ENCODE measurements around the gene ITPKB.
"Not testable (repeated sequence)": the region's sequence is repeated elsewhere in the genome, so short reads cannot be mapped to it uniquely, and the experiment has no call there.

ITPKB gene

DNA sequence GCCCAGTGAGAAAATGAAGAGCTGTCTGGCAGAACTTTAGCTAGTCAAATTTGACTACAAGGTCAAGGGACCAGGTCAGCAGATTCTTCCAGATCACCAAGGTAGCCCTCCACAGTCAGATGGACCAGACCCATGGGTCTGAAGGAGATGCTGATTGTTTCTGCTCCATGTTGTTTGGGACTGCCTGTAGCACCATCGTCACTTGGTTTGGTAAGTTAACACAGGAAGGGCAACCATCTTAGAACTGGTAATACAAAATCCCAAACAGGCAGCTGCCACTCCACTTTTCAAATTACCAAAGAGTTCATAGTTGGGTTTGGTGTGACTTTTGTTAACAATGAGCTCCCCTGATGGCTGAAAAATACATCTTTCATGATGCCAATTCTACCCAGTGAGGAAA is 9.0 kb downstream of the ITPKB start:
- no peak for DNase-seq

DNA sequence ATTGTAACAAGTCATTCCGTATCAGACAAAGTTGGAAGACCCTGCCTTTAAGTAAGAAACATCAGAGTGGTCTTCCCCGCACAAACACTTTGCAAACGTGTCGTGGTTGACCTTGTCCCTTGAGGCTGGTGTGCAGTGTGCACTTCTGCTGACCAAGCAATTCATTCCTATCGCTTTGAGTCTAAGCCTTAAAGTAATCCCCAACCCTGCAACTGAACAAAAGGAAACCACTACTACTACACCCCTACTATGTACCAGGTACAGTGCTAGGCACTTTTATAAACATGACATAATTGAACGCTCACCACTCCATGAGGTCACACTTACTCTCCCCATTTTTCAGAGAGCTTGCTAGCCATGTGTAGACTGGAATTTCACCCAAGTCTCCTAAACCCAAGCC is 10.6 kb downstream of the ITPKB start:
- no peak for DNase-seq

DNA sequence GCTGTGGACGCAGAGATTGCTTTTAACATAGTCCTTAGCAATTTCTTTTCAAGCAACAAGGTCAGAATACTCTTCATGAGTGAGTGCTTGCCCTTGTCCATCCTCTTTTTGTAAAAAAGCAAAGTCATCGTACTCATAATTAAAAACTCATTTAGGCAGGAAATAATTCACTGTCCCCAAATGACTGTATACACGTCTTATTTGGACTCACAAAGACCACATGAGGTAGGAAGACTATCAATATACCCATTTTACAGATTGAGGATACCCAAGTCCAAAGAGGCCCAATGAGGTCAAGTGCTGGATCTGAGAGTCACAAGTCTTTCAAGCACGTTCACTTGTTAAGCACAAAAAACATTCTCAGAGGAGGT is 13.2 kb downstream of the ITPKB start:
- no peak for DNase-seq

DNA sequence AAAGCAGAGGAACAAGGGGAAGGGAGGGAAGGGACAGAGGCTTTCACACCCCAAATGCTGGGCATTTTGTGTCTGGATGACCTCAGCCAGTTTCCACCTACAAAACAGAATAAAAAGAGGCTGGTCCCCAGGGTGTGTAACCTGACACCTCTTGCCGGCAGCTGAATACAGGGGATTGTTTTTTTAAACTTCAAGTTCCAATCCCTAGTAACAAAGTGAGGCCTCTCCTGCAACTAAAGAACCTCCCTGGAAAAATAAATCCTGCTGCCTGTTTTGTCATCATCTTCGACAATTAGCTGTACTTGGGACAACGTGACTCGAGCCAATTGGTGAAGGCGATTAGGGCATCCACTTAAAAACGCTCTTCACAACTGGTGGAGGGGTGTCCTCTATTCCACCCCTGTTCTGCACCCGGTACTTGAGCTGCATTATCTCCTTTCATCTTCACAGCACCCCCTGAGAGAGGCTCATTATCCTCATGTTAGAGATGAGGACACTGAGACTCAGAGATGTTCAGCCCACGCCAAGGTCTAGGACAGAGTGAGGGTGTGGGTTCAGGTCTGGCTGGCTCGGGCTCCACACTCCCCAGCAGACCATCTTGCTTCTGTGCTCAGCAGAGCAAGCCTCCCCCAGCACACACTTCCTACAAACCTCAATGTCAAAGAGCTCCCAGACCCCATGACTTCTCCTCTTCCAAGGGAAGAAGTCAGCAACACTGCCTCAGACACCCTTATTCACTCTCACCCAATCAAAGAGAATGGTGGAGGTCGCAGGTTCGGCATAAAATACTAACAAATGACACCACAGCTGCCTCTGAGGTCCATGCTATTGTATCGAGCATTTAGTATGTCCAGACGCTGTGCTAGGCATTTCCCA is 15.2 kb downstream of the ITPKB start:
- no peak for DNase-seq

DNA sequence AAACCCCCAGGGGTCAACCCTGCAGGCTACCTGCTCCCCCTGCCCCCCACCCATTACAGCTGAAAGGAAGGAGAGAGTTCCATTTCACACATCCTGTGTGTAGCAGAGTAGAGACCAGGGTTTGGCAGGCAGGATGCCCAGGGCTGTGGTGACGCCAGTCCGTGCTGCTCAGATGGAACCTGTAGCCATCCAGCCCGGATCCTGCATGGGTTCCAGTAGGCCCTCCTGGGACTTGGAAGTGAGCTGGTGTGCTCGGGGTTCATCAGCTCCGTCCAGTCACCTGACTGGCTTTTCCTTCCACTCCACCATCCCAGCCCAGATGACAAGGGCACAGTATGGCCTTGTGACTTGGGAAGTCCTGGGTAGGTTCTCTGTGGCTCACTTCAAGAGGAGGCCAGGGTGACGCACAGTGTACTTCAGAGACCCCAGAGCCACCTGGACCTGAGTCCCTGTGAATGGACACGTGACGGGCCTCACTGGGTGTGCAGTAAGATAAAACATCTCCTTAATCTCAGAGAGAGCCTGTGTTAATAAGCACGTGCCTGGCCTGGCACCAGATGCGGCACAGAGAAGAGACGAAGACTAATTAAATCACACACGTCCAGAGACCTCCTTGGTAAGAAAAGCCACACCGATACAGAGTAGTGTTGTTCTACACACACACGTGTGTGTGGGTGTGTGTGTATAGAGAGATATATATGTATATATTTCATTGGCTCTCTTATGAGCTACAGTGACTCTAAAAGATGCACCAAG is 16.0 kb downstream of the ITPKB start:
- DNase-seq = no peak

DNA sequence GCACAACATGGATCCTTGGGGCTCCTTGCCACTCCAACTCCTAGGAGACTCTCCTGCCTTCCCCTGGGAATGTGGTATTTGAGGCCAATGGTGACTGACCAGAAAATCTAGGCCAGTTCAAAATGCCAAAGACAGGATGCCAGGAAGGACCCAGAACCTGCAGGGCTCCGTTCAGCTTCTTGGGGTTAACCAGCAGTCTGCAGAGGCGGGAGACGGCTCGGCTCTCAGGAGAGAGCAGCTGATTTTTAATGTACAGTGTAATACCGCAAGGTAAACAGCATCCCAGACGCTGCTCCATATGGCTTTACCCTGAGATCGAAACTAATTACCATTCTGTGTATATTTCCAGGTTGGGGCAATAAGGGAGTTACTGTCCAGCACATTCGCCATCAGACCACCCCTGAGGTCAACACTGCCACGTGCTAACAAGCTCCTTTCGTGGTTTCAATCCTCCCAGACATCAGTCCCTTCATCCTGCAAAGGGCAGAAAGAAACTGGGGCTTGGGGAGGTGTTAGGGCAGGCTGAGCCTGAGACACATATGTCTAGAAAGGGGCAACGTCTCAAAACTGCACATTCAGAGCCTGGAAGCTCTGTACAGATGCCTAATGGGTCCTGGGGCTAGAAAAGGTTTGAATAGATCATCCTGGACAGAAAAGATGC is 16.7 kb downstream of the ITPKB start:
- DNase-seq = no peak

DNA sequence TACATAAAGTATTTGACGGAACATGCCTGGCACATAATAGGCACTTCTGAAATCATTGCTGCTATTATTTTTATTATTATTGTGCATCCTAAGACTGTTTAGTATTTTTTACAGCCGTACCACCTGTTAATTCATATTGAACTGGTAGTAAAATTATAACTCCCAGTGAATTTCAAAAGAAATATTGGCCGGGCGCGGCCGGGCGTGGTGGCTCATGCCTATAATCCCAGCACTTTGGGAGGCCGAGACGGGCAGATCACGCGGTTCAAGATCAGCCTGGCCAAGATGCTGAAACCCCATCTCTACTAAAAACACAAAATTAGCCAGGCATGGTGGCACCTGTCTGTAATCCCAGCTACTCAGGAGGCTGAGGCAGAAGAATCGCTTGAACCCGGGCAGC is 18.5 kb downstream of the ITPKB start:
- not testable (repeated sequence) for DNase-seq

- DNase-seq = no peak
Measured at GRCh38 chr1:226719596-226720387, 19.3 kb downstream of the ITPKB start.

DNA sequence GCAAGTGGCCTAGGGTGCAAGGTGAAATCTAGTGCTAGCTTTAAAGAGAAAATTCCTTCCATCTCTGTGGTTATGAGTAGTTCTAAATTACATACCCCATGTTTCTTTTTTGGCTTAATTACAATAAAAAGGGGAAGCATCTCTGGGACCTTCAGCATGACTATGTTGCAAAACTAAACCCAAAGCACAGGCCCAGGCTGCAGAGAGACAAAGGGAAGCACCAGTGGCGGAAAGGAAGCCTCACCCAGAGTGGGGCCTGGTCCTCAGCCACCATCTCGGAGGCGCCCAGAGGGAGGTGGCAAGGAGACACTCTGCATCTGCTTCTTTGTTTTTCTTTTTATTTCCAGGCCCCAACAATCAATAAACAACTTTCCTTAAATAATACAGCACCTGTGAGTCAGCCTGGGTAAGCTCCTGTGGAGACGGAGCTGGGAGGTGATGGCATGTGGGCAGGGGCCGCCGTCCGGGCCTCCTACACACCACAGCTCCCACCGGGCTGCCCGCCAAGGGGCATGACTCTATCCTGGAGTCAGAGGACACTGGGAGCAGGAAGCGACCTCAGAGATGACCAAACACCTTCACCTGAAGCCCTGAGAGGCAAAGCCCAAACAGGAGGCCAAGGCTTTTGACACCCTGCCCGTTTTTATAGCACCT is 21.7 kb downstream of the ITPKB start:
- DNase-seq = no peak

DNA sequence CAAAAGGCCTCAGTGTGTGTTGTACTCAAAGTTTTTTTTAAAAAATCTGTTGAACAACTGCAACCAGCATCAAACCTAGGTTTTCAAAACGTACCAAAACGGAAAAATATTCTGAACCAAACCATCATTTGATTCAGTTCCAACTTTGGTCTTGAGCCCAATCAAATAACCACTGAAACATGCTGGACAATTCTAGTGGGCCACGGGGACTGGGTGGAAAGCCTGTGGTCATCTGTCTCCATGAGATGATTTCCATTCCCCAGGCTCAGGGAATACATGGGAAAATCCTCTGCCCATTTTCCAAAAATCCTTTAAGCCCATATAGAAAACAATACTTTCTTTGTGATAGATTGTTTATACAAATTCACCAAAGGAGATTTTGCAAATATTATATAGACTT is 22.5 kb downstream of the ITPKB start:
- no peak for DNase-seq

GRCh38 chr1:226714148-226714547 is 24.9 kb downstream of the ITPKB start:
- no peak for DNase-seq

DNA sequence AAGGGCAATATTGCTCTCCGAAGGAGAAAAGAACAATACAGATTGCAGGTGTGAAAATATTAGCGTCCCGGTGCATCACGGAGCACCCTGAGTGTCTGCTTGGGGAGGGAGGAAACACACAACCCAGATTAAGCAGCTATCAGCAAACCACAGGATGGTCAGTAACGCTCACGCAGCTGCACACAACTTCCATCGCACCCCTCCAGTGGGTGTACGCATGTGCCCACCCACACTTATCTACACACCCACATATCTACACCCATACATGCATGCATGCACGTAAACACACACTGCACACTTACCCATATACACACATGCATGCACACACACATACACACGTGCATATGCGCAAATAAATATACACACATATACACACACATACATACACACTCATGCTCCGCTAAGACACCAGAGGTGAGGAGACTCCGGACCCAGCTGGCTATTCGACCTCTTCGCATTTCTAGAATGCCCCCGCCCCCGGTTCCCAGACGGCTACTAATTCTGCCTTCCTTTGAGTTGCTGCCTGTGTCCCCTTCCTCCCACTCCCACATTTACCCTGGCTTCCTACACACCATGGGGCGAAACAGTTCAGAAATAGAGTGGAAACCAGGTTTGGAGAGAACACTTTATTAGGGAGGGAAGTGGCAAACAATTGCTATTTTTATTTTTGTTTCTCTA is 26.2 kb downstream of the ITPKB start:
- no peak for DNase-seq

- no peak for DNase-seq
Measured at GRCh38 chr1:226711976-226712741, 26.9 kb downstream of the ITPKB start.

DNA sequence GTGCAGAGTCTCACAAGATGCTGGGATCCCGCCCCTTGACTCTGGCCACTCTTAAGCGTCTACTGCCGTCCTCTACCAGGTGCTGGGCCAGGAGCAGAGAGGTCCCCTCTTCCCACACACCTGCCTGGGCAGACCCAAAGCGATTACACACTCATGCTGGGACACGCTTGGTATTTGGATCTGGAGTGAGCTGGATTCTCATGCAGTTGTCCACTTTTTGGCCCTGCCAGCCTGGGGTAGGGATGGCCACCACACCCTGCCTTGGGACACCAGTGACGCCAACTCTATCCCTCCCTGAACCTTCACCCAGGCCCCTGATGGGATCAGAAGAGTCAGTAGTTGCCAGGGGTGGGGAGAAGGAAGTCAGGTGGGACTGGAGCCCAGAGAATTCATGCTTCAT is 28.6 kb downstream of the ITPKB start:
- DNase-seq = no peak

GRCh38 chr1:226709953-226710352 is 29.1 kb downstream of the ITPKB start:
- no peak for DNase-seq

DNA sequence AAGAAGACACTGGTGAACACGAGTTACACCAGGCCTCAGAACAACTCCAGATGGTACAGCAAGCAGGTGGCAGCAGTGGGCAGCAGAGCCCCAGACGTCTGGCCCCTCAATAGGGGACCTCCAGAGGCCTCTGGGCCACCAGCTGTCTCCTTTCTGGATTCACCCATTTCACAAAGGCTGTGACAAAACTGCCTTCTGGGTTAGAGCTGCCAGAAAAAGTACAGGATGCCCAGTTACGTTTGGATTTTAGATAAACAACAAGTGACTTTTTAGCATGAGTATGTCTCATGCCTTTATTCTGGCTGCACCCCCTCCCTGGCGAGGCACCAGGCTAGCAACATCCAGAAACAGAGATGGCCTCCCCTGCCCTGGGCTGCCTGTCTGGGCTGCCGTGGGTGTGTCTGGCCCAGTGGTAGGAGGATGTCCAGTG is 30.1 kb downstream of the ITPKB start:
- DNase-seq = no peak

- no peak for DNase-seq
Measured at GRCh38 chr1:226708342-226708780, 30.7 kb downstream of the ITPKB start.

- DNase-seq = no peak
Measured at GRCh38 chr1:226706684-226707083, 32.4 kb downstream of the ITPKB start.

GRCh38 chr1:226704169-226704937 is 34.7 kb downstream of the ITPKB start:
- DNase-seq = no peak
